ENCODE data around the gene ELMOD3. TPM values are rescaled to one million over a fixed set of nuclear protein-coding genes. Genes with fewer than 3 reads are reported as not detected.
"Not testable (repeated sequence)": the region's sequence is repeated elsewhere in the genome, so short reads cannot be mapped to it uniquely, and the experiment has no call there.

ELMOD3 gene
- total RNA-seq, 2 experiments from 2014 or later = 14.0 to 14.9 TPM

DNA sequence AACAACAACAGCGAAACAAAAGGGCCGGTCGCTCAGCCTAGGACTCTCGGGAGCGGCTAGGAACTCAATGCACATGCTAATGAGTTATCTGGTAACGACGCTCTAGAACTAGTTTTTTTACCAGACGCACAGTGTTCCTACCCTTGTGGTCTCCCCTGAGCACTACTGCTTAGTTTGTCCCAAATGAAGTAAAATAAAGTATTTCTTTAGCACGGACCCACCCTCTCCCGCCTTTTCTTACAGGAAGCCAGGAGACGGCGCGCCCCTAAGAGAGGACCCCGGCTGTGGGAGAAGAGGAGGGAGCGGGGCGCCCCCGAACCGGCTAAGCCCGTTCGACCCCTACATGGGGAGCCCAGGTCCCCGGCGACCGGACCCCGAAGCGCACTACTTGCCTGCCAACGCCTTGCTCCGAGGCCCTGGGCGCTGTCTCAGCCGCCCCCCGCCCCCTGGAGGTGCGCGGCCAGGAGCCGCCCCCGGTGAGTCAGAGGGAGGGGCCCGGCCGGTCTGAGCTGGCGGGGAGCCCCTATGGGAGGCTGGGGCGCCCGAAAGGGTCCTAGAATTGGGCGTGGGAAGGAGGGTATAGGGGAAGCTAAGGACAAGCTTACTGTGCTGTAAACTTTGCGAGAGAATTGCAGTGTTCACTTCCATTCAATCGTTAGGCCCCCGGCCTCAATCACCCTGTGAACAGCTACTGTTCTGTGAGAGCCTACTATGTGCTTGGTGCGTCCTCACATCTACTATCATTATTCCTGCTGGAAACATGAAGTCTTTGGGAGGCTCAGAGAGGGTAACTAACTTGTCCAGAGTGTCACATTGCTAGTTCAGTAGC, 59.2 kb downstream of the ELMOD3 start:
- ChIA-PET POLR2A (no interaction called here), CTCF (interaction anchor here (0.7 kb wide), 2 partner anchors 24 to 33 kb away, joined by 4 read pairs; no protein-coding TSS in a partner anchor)

DNA sequence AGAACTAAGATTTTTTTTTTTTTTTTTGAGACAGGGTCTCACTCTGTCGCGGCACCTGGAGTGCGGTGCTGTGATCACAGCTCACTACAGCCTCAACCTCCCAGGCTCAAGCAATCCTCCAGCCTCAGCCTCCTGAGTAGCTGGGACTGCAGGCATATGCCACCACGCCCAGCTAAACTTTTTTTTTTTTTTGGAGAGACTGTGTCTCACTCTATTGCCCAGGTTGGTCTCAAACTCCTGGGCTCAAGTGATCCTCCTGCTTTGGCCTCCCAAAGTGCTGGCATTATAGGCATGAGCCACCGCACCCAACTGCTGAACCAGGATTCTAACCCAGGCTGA, 59.8 kb downstream of the ELMOD3 start:
- POLR2A ChIA-PET = not testable (repeated sequence)
- CTCF ChIA-PET = interaction anchor here (0.7 kb wide), 2 partner anchors 24 to 33 kb away, joined by 4 read pairs; no protein-coding TSS in a partner anchor

DNA sequence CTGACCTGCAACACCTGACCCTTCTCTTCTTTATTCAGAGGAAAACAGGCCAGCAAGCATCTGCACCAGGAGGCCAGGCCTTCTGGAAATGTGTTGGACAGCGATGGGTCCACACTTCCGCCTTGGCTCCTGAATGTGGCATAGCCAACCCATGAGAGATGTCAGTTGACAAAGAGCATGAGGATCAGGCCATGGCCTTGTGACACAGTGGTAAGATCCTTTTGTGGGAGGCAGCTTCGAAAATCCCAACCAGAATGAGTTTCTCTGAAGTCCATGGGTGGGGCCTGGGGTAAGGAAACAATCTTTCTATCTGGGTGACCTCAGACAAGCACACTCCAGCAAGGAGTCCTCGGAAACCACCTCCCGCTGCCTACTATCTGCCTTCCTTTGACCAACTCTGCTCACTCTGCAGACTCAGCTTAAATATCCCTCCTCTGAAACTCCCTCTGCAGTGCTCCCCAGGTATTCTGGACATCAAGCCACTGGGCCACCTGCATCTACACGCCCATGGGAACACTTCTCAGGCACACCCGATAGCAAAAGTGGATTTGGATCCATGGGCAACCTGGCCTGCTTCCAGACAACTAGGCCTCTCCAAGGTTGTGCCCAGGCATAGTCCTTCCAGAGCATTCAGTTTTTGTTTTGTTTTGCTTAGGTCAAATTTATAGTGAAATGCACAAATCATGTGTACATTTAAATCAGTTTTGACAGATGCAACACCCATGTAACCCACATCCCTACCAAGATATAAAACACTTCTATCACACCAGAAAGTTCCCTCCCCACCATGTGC, 60.4 kb downstream of the ELMOD3 start:
- ChIA-PET CTCF (interaction anchor here (0.7 kb wide), 1 partner anchor 25 kb away, joined by 4 read pairs; no protein-coding TSS in a partner anchor), POLR2A (no interaction called here)

DNA sequence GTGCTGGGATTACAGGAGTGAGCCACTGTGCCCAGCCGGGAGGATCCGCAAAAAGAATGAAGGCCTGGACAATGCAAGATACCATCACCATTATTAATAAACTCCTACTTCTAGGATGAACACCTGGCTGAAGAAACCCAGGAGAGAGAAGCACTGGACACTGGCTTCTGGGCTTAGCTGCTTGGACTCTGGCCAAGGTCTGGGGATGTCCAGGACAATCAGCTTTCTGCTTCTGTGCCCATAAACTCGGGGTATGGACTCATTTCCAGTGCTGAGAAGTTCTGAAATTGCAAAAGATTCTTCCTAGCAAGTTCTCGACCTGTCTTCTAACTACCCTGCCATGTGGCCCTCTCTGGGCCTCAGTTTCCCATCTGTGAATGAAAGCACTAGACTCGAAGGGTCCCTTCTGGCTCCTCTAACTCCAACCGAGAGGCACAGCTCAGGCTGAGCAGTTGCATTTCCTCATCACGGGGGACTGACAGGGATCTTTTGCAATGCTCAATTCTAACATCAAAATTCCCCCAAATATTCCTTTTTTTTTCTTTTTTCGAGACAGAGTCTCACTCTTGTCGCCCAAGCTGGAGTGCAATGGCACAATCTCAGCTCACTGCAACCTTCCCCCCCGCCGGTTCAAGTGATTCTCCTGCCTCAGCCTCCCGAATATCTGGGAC, 61.5 kb downstream of the ELMOD3 start:
- ChIA-PET POLR2A (interaction anchor here (1.3 kb wide), 1 partner anchor 129 kb away, joined by 3 read pairs; no protein-coding TSS in a partner anchor), CTCF (interaction anchor here (0.8 kb wide), 1 partner anchor 135 kb away, joined by 3 read pairs; no protein-coding TSS in a partner anchor)

DNA sequence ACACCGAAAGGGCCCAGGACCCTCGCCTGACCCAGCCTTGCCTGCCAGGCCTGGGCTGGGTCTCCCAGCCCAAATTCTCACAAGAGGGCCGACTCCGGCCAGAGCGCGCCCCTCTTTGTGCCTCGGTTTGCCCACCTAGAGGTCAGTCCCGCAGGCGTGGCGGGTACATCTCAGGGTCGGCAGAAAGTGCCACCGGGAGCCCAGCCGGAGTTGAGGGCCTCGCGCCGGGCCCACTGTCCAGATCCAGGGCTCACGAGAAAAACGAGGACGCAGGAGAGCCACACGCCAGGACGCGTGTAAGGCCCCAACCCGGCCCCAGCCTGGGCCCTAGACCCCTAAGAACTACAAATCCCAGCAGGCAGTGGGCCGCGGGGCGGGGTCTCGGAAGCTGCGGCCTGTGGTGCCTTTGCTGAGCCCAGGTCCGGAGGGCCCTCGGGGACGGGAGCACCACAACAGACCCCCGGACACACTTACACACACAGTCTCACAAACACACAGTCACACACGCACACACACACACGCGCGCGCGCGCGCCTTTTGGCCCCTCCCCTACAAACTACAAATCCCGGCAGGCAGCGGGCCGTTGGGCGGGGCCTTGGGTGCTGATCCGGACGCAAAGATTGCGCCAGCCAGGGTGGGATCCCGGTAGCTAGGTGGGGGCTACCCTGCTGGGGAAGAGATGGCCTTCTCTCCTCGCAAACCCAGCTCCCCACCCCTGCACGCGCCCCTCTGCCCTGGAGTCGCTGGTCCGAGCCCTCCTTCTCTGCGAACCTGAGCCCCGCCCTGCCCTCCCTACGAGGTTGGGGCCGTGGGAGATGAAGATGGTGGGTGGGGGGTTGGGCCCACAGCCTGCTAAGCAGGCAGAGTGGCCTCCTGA, 63.8 kb downstream of the ELMOD3 start, which contains the start of gene SH2D6:
TSS of gene SH2D6 (plus strand) at position 583 of the 877 bp plus-strand sequence. CDS start 10,752 bp downstream, outside the sequence.
- POLR2A ChIA-PET = interaction anchor here (0.6 to 5.3 kb wide), 5 partner anchors 20 to 133 kb away, joined by 3 to 59 read pairs (median 9); partner anchors contain the start of gene MAT2A
- CTCF ChIA-PET = interaction anchor here (0.7 to 4.3 kb wide), 6 partner anchors 11 to 197 kb away, joined by 3 to 99 read pairs (median 6); partner anchors contain the start of genes ELMOD3, MAT2A and RETSAT

DNA sequence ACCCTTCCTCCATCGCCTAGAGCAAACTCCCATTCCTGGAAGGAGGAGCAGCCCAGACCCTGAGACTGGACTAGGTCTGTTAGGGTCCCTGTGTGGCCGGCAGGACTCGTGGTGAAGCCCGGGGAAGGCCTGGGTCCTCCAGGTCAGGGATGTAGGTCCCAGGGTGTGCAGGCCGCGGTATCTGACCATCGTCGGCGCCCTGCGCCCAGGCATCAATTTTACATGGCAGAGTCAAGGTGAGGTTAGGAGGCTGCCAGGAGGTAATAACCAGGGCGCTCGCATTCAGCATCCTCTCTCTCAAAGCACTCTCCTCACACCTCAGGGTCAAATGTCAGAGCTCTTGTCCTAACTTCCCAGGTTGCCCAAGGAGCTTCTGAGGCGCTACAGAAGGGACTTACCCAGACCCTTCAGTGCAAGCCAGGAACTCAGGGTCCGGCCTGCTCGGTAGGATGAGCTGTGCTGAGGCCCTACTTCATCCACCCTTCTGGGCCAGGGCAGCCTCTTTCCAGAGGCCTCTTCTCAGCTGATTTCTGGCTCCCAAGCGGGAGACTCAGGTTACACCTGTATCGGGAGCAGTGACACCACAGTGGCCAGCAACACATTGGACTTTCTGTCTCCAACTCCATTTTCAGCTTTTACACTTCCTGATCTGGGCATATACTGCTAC, 64.6 kb downstream of the ELMOD3 start:
- POLR2A ChIA-PET = interaction anchor here (0.6 to 5.3 kb wide), 6 partner anchors 19 to 133 kb away, joined by 3 to 59 read pairs (median 7); partner anchors contain the start of gene MAT2A
- CTCF ChIA-PET = interaction anchor here (0.7 to 4.3 kb wide), 7 partner anchors 10 to 196 kb away, joined by 3 to 99 read pairs (median 6); partner anchors contain the start of genes ELMOD3, MAT2A and RETSAT

DNA sequence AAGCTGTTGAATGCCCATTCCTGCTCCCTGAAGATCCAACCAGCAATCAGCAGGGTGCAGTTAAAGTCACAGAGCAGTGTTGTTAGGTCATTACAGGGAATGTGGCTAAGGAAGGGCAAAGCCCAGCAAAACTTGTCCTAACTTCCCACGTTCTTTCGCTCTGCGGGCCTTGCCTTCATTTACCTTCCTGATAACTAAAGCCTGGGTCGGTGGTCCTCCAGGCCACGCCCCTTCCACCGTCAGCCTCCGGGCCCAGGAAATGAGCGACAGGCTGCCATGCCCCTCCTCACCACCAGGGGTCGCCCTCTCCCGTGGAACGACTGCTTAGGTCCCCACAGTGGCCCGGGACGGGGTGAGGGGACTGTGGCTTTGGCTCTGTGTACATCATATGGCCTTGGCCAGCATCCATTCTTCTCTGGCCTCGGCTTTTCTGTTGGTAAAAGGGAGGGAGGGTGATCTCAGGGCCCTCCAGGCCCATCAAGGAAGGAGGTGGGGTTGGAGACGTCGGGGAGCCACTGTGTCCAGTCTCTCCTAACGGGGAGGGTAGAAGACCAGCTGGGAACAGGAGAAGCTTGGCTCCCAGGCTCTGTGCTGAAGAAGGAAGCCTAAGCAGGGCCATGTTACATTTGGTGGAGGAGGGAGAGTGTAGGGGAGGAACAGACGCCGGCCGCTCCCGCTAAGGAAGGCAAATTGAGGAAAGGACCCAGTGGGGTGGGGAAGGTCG, 66.1 kb downstream of the ELMOD3 start:
- ChIA-PET POLR2A (interaction anchor here (0.7 to 5.3 kb wide), 3 partner anchors 119 to 126 kb away, joined by 3 to 59 read pairs (median 19); partner anchors contain the start of gene MAT2A), CTCF (interaction anchor here (0.8 to 4.3 kb wide), 9 partner anchors 9 to 129 kb away, joined by 3 to 99 read pairs (median 5); partner anchors contain the start of genes ELMOD3, MAT2A and RETSAT)

DNA sequence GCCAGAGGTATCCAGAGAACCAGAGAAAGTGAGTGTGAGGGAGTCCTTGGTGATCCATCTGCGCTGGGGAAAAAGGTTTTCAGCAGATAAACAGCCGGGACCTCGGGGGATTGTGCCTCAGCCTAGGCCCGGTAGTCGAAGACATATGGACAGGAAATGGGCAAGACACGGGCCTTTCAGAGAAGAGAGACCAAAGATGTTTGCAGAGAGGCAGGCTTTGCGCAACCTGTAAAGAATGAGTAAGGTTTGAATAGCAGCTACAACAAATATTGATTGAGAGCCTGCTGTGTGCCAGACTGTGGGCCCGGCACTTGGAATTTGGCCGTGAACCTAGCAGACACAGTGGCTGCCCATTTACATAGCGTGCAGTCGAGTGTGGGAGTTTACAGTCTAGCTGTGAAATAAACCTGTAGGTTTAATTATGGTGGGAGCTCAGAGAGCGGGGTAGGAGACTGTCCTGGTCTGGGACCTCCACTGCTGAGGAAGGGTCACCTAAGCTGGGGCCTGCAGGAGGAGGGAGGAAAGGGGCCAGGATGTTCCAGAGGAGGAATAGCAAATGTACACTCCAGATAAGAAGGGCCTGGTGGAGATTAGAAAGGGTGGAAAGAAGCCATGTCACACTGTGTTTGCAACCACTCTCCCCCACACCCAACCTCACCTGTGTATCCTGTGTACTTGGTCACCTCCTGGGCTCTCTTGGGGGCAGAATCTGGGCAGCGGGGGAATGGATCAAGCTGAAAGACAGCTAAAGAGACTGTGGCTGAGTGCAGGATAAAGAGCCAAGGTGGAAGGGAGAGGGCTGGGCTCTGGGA, 66.9 kb downstream of the ELMOD3 start:
- ChIA-PET POLR2A (interaction anchor here (0.7 to 5.3 kb wide), 2 partner anchors 118 to 125 kb away, joined by 3 to 59 read pairs; partner anchors contain the start of gene MAT2A), CTCF (interaction anchor here (1.0 to 4.3 kb wide), 5 partner anchors 9 to 128 kb away, joined by 3 to 99 read pairs (median 5); no protein-coding TSS in a partner anchor)

DNA sequence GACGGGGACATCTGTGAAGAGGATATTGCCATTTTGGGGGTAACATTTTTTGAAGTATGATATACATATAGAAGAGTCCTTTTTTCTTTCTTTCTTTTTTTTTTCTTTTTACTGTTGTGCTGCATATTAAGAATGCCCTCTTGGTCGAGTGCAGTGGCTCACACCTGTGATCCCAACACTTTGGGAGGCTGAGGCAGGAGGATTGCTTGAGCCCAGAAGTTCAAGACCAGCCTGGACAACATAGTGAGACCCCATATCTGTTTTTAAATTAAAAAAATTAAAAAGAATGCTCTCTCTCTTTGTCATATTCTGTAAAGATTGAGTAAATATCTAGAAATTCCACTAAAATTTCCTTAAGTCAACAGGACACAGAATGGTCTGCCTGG, 67.5 kb downstream of the ELMOD3 start:
- CTCF ChIA-PET = interaction anchor here (1.0 to 4.3 kb wide), 3 partner anchors 20 to 128 kb away, joined by 3 to 99 read pairs (median 5); no protein-coding TSS in a partner anchor
- POLR2A ChIA-PET = interaction anchor here (5.3 kb wide), 1 partner anchor 118 kb away, joined by 59 read pairs; the partner anchor contains the start of gene MAT2A

DNA sequence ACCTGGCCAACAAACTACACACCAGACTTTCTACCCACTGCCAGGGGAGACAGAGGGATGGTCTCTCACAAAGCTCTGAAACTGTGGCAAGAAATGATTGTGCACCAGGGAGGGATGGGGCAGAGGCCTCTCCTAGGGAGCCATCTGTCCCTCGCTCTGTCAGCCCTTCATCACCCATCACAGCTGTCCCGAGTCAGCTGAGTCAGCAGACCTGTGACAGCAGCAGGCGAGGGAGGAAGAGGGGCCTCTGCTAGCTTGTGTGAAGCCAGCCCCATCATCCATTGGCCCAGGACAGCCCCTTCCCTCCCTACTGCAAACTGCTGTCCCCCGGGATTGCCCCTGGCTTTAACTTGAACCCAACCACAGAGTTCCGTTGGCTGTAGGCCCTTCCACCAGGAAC, 69.0 kb downstream of the ELMOD3 start:
- ChIA-PET POLR2A (interaction anchor here (0.8 kb wide), 1 partner anchor 128 kb away, joined by 3 read pairs; no protein-coding TSS in a partner anchor), CTCF (interaction anchor here (0.6 to 1.3 kb wide), 2 partner anchors 20 to 127 kb away, joined by 3 to 5 read pairs; no protein-coding TSS in a partner anchor)

DNA sequence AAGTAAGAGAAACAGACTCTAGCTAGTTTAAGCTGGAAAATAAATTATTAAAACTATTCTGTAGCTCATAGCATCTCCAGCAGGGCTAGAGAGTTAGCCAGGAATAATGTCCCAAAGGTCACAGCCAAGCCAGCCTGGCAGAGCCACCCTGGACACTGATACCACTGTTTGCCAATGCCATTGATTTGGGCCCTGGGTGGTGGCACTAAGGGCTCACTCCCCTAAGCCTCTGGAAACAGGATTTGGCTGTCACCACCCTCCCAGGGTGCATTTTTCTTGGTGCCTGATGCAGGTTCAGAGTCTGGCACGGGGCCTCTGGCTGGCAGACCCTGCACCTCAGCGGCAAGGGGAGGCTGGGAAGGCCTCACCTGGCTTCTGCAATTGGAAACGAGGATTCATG, 71.0 kb downstream of the ELMOD3 start:
- ChIA-PET CTCF (no interaction called here), POLR2A (no interaction called here)

DNA sequence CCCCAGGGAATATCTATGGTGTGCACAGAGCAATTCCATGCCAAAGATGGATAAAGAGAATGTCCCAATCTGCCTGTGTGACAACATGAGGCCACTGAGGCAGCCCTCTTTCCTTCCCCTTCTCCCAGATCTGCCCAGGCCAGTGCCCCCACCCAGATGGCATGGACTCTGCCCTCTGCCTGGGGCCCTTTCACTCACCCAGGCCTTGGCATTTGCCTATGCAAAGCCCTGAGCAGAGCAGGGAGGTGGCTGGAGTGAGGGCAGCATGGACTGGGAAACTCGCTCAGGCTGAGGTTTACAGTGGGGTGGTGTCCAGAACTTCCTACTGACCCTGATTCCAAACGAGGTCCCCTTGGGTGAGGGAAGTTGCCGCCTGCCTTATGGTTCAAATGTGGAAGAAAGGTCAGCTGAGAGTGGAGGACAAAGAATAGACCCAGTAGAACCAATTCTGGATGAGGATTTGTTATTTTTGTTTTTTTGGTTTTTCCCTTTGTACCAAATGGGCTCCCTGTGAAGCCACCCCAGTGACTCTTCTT, 72.8 kb downstream of the ELMOD3 start:
- POLR2A ChIA-PET = no interaction called here

DNA sequence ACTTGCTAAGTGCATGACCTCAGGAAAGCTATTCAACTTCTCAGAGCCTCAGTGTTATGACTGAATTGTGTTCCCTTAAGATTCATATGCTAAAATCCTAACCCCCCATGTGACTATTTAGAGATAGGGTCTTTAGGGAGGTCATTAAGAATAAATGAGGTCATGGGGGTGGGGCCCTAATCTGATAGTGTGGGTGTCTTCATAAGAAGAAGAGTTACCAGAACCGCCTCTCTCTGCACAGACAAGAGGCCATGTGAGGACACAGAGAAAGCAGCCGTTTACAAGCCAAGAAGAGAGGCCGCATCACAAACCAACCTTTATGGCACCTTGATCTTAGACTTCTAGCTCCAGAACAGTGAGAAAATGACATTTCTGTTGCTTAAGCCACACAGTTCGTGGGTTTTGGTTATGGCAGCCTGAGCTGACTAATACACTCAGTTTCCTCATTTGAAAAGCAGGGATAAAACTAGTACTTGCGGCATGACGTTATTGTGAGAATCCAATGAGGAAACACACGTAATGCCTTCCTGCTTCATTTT, 73.8 kb downstream of the ELMOD3 start:
- ChIA-PET CTCF (interaction anchor here (0.7 to 1.2 kb wide), 2 partner anchors 9 to 110 kb away, joined by 3 to 4 read pairs; partner anchors contain the start of gene MAT2A), POLR2A (interaction anchor here (1.1 kb wide), 1 partner anchor 110 kb away, joined by 8 read pairs; the partner anchor contains the start of gene MAT2A)

More for the DNA sequence above, 72.8 kb downstream of the ELMOD3 start:
- CTCF ChIA-PET = no interaction called here

DNA sequence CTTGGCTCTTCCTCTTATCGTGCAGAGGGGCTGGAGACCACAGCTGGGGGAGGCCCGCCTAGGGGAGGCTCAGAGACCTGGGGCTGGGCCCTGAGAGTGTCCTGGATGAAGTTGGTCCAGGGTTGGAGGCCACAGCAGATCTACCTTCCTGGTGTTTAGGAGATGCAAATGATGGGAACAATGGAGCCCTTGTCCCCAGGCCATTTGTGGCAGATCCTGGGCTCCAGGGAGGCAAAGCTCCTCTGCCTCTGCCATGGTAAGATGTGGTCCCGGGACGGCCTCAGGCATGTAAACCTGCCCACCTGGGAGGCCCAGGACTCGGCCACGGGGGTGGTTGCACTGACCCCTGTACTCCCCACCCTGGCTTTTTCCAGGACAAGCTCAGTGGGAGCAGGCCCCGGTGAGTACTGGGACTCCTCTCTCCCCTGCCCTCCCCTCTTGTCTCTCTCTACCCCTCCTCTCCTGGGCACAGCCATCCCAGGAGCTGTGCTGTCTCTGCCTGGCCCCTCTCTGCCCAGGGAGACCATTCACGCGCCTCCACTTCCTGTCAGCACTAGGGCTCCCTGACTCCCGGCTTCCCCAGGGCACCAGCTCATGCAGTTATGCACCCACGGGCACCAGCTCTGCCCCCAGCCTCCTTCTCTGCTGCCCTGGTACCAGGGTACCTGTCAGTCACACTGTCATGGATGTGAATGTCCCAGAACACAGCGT, 74.8 kb downstream of the ELMOD3 start:
- ChIA-PET CTCF (interaction anchor here (1.2 to 2.1 kb wide), 2 partner anchors 8 to 10 kb away, joined by 4 to 5 read pairs; no protein-coding TSS in a partner anchor), POLR2A (interaction anchor here (0.5 to 0.6 kb wide), 2 partner anchors 121 to 223 kb away, joined by 3 read pairs; no protein-coding TSS in a partner anchor)
